Mesodermal cell (in vitro differentiated cells): ENCODE data around the gene SVOPL.
"Not testable (repeated sequence)": the region's sequence is repeated elsewhere in the genome, so short reads cannot be mapped to it uniquely, and the experiment has no call there.

Experiments
- H3K27ac ChIP-seq: 2 replicates; pipeline ENCODE4 v1.7.0; 2013; ENCODE audit warnings: mild to moderate bottlenecking, low read depth, low read length, moderate library complexity; ENCODE audit not compliant: severe bottlenecking
- H3K36me3 ChIP-seq: 2 replicates; pipeline ENCODE4 v1.7.1; 2013; ENCODE audit warnings: mild to moderate bottlenecking, low read length, moderate library complexity; ENCODE audit not compliant: control insufficient read depth, insufficient read depth
- H3K4me1 ChIP-seq: one replicate; pipeline ENCODE4 v1.7.1; 2013; ENCODE audit warnings: mild to moderate bottlenecking, low read length; ENCODE audit not compliant: insufficient read depth, control insufficient read depth, poor library complexity, severe bottlenecking
- H3K4me3 ChIP-seq: 2 replicates; pipeline ENCODE4 v1.7.0; 2013; ENCODE audit warnings: low read length, control low read depth, mild to moderate bottlenecking; ENCODE audit not compliant: insufficient read depth, poor library complexity, severe bottlenecking; ENCODE audit errors: extremely low read depth
- H3K9me3 ChIP-seq: 2 replicates; pipeline ENCODE4 v1.7.1; 2013; ENCODE audit warnings: mild to moderate bottlenecking, low read length, moderate library complexity; ENCODE audit not compliant: control insufficient read depth
- WGBS, 2 experiments: methylation state at CpG; one replicate each; pipeline ENCODE4 v1.1.5; 2013; ENCODE audit warnings: missing lambda C conversion rate in 2 of 2; ENCODE audit not compliant: insufficient coverage in 2 of 2; 5-methylcytosine and 5-hydroxymethylcytosine counted together

Gene SVOPL

GRCh38 chr7:138731733-138732132, 30.6 kb upstream of the SVOPL start:
- H3K27ac ChIP-seq, H3K9me3 ChIP-seq, H3K4me3 ChIP-seq, H3K4me1 ChIP-seq, H3K36me3 ChIP-seq: not testable (repeated sequence)
- WGBS, 2 experiments = 83 to 90% methylated on average over 2 to 4 of the region's 5 CpGs

- Histone ChIP-seq H3K27ac (no peak overlapping the region), H3K36me3 (no peaks in the 10 kb centered on the region), H3K9me3 (no peaks in the 10 kb centered on the region), H3K4me3 (no peak overlapping the region), H3K4me1 (no peaks in the 10 kb centered on the region)
- 85 to 91% methylated on average over 5 to 8 of the region's 9 CpGs for whole genome bisulfite sequencing, 2 experiments
Observed at GRCh38 chr7:138729444-138729843, 28.3 kb upstream of the SVOPL start.

GRCh38 chr7:138727336-138728099, 26.4 kb upstream of the SVOPL start:
- Histone ChIP-seq H3K9me3 (no peaks in the 10 kb centered on the region), H3K4me3 (no peak overlapping the region), H3K27ac (no peak overlapping the region), H3K4me1 (no peaks in the 10 kb centered on the region), H3K36me3 (no peaks in the 10 kb centered on the region)
- 91 to 95% methylated on average over 9 of the region's 10 CpGs for WGBS, 2 experiments

GRCh38 chr7:138726288-138726687, 25.1 kb upstream of the SVOPL start:
- WGBS, 2 experiments = 80 to 93% methylated on average over 7 to 8 of the region's 9 CpGs
- H3K4me1 ChIP-seq = no peaks in the 10 kb centered on the region
- no peaks in the 10 kb centered on the region for H3K36me3 ChIP-seq

GRCh38 chr7:138720286-138720685, 19.1 kb upstream of the SVOPL start:
- 87 to 92% methylated on average over 1 to 3 of the region's 4 CpGs for WGBS, 2 experiments
- Histone ChIP-seq H3K4me1 (no peaks in the 10 kb centered on the region), H3K36me3 (no peaks in the 10 kb centered on the region), H3K9me3 (no peaks in the 10 kb centered on the region), H3K27ac (no peak overlapping the region), H3K4me3 (no peak overlapping the region)

More at GRCh38 chr7:138726288-138726687, 25.1 kb upstream of the SVOPL start:
- Histone ChIP-seq H3K27ac (no peak overlapping the region), H3K9me3 (no peaks in the 10 kb centered on the region), H3K4me3 (no peak overlapping the region)

- H3K9me3 ChIP-seq = no peaks in the 10 kb centered on the region
- no peak overlapping the region for H3K27ac ChIP-seq
- no peaks in the 10 kb centered on the region for H3K36me3 ChIP-seq
- WGBS, 2 experiments = 92 to 94% methylated on average over 7 of the region's 7 CpGs
- no peaks in the 10 kb centered on the region for H3K4me1 ChIP-seq
- no peak overlapping the region for H3K4me3 ChIP-seq
Observed at GRCh38 chr7:138716889-138717288, 15.7 kb upstream of the SVOPL start.

- no peaks in the 10 kb centered on the region for H3K36me3 ChIP-seq
- 83 to 88% methylated on average over 1 to 5 of the region's 7 CpGs for WGBS, 2 experiments
- H3K9me3 ChIP-seq = no peaks in the 10 kb centered on the region
- no peak overlapping the region for H3K27ac ChIP-seq
- H3K4me3 ChIP-seq = no peak overlapping the region
- no peaks in the 10 kb centered on the region for H3K4me1 ChIP-seq
Observed at GRCh38 chr7:138713191-138713590, 12.0 kb upstream of the SVOPL start.

- 93 to 96% methylated on average over 5 to 7 of the region's 9 CpGs for WGBS, 2 experiments
- Histone ChIP-seq H3K4me3 (no peak overlapping the region), H3K36me3 (no peaks in the 10 kb centered on the region), H3K27ac (no peak overlapping the region), H3K9me3 (no peaks in the 10 kb centered on the region), H3K4me1 (no peaks in the 10 kb centered on the region)
Observed at GRCh38 chr7:138712652-138713051, 11.5 kb upstream of the SVOPL start.

GRCh38 chr7:138710536-138711385, 9.6 kb upstream of the SVOPL start:
- WGBS, 2 experiments = 90 to 91% methylated on average over 6 to 11 of the region's 15 CpGs
- Histone ChIP-seq H3K36me3 (no peaks in the 10 kb centered on the region), H3K27ac (no peak overlapping the region), H3K9me3 (no peaks in the 10 kb centered on the region), H3K4me1 (no peaks in the 10 kb centered on the region), H3K4me3 (no peak overlapping the region)

GRCh38 chr7:138705167-138705566, 4.0 kb upstream of the SVOPL start:
- 83 to 95% methylated on average over 5 to 7 of the region's 7 CpGs for WGBS, 2 experiments
- Histone ChIP-seq H3K4me1 (no peaks in the 10 kb centered on the region), H3K36me3 (no peaks in the 10 kb centered on the region), H3K4me3 (no peak overlapping the region), H3K9me3 (no peaks in the 10 kb centered on the region), H3K27ac (no peak overlapping the region)

- H3K9me3 ChIP-seq = no peaks in the 10 kb centered on the region
Observed at GRCh38 chr7:138701537-138701923, 368 bp upstream of the SVOPL start.

More at GRCh38 chr7:138701537-138701923, 368 bp upstream of the SVOPL start:
- H3K4me3 ChIP-seq = no peak overlapping the region
- WGBS, 2 experiments = 82 to 92% methylated on average over 2 of the region's 2 CpGs
- no peak overlapping the region for H3K27ac ChIP-seq
- H3K36me3 ChIP-seq = no peaks in the 10 kb centered on the region
- no peaks in the 10 kb centered on the region for H3K4me1 ChIP-seq
